OCI-LY3 (cell line): Measurements from ENCODE around the gene FTCDNL1.

Experiments
- H2AFZ ChIP-seq: fragments of 200-600, 300-600 bp; shearing (Covaris generic); 2 replicates; pipeline ENCODE4 v1.6.0; 2014; ENCODE audit warnings: antibody characterized with exemption, low read depth, low read length
- H3K27ac ChIP-seq: fragments of 200-600, 300-600 bp; sonication (generic); 2 replicates; pipeline ENCODE4 v1.5.1; 2014; ENCODE audit warnings: mild to moderate bottlenecking, low read length, moderate library complexity, mixed read lengths
- H3K27me3 ChIP-seq: fragments of 200-600, 300-600 bp; sonication (generic); 2 replicates; pipeline ENCODE4 v1.6.1; 2014; ENCODE audit warnings: low read depth, low read length, mixed read lengths
- H3K36me3 ChIP-seq: fragments of 200-600, 300-600 bp; sonication (generic); replicated peaks from 2 replicates; pipeline ENCODE3; 2014; ENCODE audit warnings: low read depth, low read length, mixed read lengths
- H3K4me1 ChIP-seq: fragments of 300-600, 200-600 bp; sonication (generic); 2 replicates; pipeline ENCODE4 v1.6.1; 2014; ENCODE audit warnings: low read length, mixed read lengths
- H3K4me2 ChIP-seq: fragments of 200-600, 300-600 bp; sonication (generic); 2 replicates; pipeline ENCODE4 v1.6.1; 2014; ENCODE audit warnings: low read length, mixed read lengths
- H3K4me3 ChIP-seq: fragments of 300-600, 200-600 bp; sonication (generic); 2 replicates; pipeline ENCODE4 v1.5.1; 2014; ENCODE audit warnings: antibody characterized with exemption, mild to moderate bottlenecking, low read length, moderate library complexity
- H3K79me2 ChIP-seq: fragments of 300-600, 200-600 bp; shearing (Covaris generic); 2 replicates; pipeline ENCODE4 v1.6.1; 2014; ENCODE audit warnings: mild to moderate bottlenecking, low read length, mixed read lengths
- H3K9ac ChIP-seq: fragments of 300-600, 200-600 bp; shearing (Covaris generic); 2 replicates; pipeline ENCODE4 v1.6.0; 2014; ENCODE audit warnings: mild to moderate bottlenecking, low read length, moderate library complexity
- H3K9me3 ChIP-seq: fragments of 200-600, 300-600 bp; shearing (Covaris generic); 2 replicates; pipeline ENCODE4 v1.6.1; 2014; ENCODE audit warnings: low read length, mixed read lengths; ENCODE audit not compliant: insufficient read depth
- H4K20me1 ChIP-seq: fragments of 200-600, 300-600 bp; sonication (generic); 2 replicates; pipeline ENCODE4 v1.6.1; 2016; ENCODE audit warnings: low read length, mixed read lengths; ENCODE audit not compliant: insufficient read depth
- EZH2phosphoT487 ChIP-seq: fragments of 200-600 bp; shearing (Covaris generic); IDR thresholded peaks from 2 replicates; pipeline ENCODE4 v1.6.1; 2018; ENCODE audit warnings: antibody characterized with exemption, mixed run types, low read depth
- TF ChIP-seq, protein P1 (sequence below): fragments of 200-600, 300-600 bp; sonication (generic); IDR thresholded peaks from 2 replicates; pipeline ENCODE4 v1.5.1; 2014; ENCODE audit warnings: antibody characterized with exemption, low read length, low read depth

FTCDNL1 gene

GRCh38 chr2:199792381-199792780 lies 58.6 kb downstream of the FTCDNL1 start:
- H3K27me3 ChIP-seq = no peaks in the 10 kb centered on the region
- no peaks in the 10 kb centered on the region for H4K20me1 ChIP-seq
- H3K4me1 ChIP-seq = no peaks in the 10 kb centered on the region
- no peak overlapping the region for H3K4me2 ChIP-seq
- no peak overlapping the region for H3K4me3 ChIP-seq
- TF ChIP-seq EZH2phosphoT487 = no peak
- TF ChIP-seq, protein P1, sequence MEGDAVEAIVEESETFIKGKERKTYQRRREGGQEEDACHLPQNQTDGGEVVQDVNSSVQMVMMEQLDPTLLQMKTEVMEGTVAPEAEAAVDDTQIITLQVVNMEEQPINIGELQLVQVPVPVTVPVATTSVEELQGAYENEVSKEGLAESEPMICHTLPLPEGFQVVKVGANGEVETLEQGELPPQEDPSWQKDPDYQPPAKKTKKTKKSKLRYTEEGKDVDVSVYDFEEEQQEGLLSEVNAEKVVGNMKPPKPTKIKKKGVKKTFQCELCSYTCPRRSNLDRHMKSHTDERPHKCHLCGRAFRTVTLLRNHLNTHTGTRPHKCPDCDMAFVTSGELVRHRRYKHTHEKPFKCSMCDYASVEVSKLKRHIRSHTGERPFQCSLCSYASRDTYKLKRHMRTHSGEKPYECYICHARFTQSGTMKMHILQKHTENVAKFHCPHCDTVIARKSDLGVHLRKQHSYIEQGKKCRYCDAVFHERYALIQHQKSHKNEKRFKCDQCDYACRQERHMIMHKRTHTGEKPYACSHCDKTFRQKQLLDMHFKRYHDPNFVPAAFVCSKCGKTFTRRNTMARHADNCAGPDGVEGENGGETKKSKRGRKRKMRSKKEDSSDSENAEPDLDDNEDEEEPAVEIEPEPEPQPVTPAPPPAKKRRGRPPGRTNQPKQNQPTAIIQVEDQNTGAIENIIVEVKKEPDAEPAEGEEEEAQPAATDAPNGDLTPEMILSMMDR = no peak
- no peaks in the 10 kb centered on the region for H3K79me2 ChIP-seq
- H3K9ac ChIP-seq = no peak overlapping the region
- no peaks in the 10 kb centered on the region for H3K9me3 ChIP-seq
- no peak overlapping the region for H2AFZ ChIP-seq
- H3K36me3 ChIP-seq = no peaks in the 10 kb centered on the region
- no peak overlapping the region for H3K27ac ChIP-seq

DNA sequence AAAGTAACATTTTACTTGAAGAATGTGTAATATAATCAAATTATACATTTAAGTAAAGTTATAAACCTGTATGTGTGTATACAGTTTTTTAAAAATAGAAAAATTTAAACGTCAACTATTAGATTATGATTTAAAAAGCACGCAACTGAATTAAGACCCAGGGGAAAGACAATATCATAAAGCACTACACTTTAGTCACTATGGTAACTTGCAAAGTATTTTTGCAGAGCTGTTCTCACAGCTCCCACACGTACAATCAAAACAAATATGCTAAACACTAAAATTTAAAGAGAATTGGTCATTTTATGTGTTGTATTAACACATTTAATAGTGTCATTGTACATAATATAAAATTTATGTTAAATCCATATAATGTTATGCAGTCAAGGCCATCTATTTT lies 59.7 kb downstream of the FTCDNL1 start:
- H3K79me2 ChIP-seq = no peaks in the 10 kb centered on the region
- no peaks in the 10 kb centered on the region for H3K27me3 ChIP-seq
- H3K4me3 ChIP-seq = no peak overlapping the region

DNA sequence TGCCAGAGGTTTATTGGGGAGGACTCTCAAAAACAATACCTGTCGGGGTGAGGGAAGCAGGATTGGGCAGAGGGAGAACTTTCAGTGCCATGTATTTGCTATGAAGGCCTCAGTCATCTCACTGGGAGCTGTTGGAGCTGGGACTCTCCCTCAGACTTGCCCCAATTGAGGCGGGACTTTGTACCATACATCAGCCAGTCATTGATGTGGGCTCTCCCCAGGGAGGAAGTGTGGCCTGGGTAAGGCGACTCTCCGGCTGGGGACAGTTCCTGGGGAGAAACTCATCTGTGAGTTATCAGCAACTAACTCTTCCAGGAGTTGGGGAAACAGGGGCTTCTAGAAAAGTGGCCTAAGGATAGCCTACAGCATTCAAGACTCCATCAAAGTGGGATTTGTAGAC lies 66.5 kb downstream of the FTCDNL1 start:
- Histone ChIP-seq H3K79me2 (no peaks in the 10 kb centered on the region), H3K9ac (no peak overlapping the region)

More for the DNA sequence above, 59.7 kb downstream of the FTCDNL1 start:
- TF ChIP-seq, protein P1 = no peak
- TF ChIP-seq EZH2phosphoT487 = no peak
- Histone ChIP-seq H3K4me2 (no peak overlapping the region), H3K4me1 (no peaks in the 10 kb centered on the region), H3K9me3 (no peaks in the 10 kb centered on the region), H3K27ac (no peak overlapping the region), H3K36me3 (no peaks in the 10 kb centered on the region), H4K20me1 (no peaks in the 10 kb centered on the region), H2AFZ (no peak overlapping the region), H3K9ac (no peak overlapping the region)

GRCh38 chr2:199779589-199779988 lies 71.4 kb downstream of the FTCDNL1 start:
- Histone ChIP-seq H3K27ac (no peak overlapping the region), H3K9me3 (no peaks in the 10 kb centered on the region), H3K9ac (no peak overlapping the region)

More for the DNA sequence above, 66.5 kb downstream of the FTCDNL1 start:
- no peak overlapping the region for H2AFZ ChIP-seq
- H3K27ac ChIP-seq = no peak overlapping the region
- no peak overlapping the region for H3K4me2 ChIP-seq
- H3K9me3 ChIP-seq = no peaks in the 10 kb centered on the region
- no peaks in the 10 kb centered on the region for H3K27me3 ChIP-seq
- H3K4me1 ChIP-seq = no peaks in the 10 kb centered on the region
- TF ChIP-seq, protein P1 = no peak
- TF ChIP-seq EZH2phosphoT487 = no peak
- no peaks in the 10 kb centered on the region for H4K20me1 ChIP-seq
- no peaks in the 10 kb centered on the region for H3K36me3 ChIP-seq
- H3K4me3 ChIP-seq = no peak overlapping the region

More at GRCh38 chr2:199779589-199779988, 71.4 kb downstream of the FTCDNL1 start:
- Histone ChIP-seq H2AFZ (no peak overlapping the region), H3K79me2 (no peaks in the 10 kb centered on the region), H4K20me1 (no peaks in the 10 kb centered on the region), H3K4me2 (no peak overlapping the region), H3K4me3 (no peak overlapping the region), H3K36me3 (no peaks in the 10 kb centered on the region), H3K4me1 (peaks cover 6% of the 10 kb centered on the region; the same call in 1 of the 2 replicates), H3K27me3 (no peaks in the 10 kb centered on the region)
- TF ChIP-seq EZH2phosphoT487 = no peak
- TF ChIP-seq, protein P1 = no peak
